Activated naive CD8-positive, alpha-beta T cell (primary cell): Measurements from ENCODE around the gene PI4KB.
"Not testable (repeated sequence)": the region's sequence is repeated elsewhere in the genome, so short reads cannot be mapped to it uniquely, and the experiment has no call there.

Experiments used
- H3K27ac Mint-ChIP-seq: one replicate; pipeline ENCODE4 v1.8.0; 2021; ENCODE audit warnings: mixed read lengths
- H3K27me3 Mint-ChIP-seq: one replicate; pipeline ENCODE4 v1.8.0; 2021; ENCODE audit warnings: mixed read lengths
- H3K36me3 Mint-ChIP-seq: one replicate; pipeline ENCODE4 v1.8.0; 2021; ENCODE audit warnings: mixed read lengths
- H3K4me1 Mint-ChIP-seq: one replicate; pipeline ENCODE4 v1.8.0; 2021; ENCODE audit warnings: low read depth, mixed read lengths
- H3K4me3 Mint-ChIP-seq: one replicate; pipeline ENCODE4 v1.8.0; 2021; ENCODE audit warnings: mild to moderate bottlenecking, mixed read lengths
- H3K9me3 Mint-ChIP-seq: one replicate; pipeline ENCODE4 v1.8.0; 2021; ENCODE audit warnings: low read depth, mixed read lengths

Gene PI4KB

DNA sequence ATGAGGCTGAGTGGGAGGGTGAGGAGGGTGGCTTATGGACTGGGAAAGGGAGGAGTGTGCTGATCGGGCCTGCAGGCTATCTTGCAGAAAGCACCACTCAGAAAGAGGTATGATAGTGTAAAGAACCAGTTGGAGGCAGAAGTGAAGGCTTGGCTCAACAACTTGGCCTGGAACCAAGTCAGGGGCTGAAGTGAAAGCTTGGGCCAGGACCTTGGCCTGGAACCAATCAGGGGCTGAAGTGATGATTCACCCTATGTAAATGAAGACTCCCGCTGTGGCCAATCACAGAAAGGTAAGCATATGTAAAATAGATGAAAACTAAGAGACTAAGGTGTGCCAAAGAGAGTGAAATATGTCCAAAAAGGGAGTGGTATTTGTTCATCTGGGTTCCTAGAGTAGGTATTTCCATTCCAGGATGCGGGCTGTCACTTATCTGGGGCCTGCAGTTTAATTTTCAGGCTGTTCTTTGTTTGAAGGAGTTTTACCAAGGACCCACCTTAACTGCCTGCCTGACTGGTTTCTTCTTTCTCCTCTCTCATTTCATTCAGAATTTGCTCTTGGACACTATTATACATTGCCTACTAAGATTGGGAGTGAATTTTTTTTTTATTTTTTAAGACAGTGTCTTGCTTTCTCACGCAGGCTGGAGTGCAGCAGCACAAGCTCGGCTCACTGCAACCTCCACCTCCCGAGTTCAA is 25.0 kb upstream of the PI4KB start:
- Mint-ChIP-seq H3K4me1 (peaks cover 11% of the 10 kb centered on the region), H3K27ac (no peak overlapping the region), H3K4me3 (no peak overlapping the region), H3K9me3 (no peaks in the 10 kb centered on the region), H3K27me3 (no peaks in the 10 kb centered on the region), H3K36me3 (peaks cover 2% of the 10 kb centered on the region)

DNA sequence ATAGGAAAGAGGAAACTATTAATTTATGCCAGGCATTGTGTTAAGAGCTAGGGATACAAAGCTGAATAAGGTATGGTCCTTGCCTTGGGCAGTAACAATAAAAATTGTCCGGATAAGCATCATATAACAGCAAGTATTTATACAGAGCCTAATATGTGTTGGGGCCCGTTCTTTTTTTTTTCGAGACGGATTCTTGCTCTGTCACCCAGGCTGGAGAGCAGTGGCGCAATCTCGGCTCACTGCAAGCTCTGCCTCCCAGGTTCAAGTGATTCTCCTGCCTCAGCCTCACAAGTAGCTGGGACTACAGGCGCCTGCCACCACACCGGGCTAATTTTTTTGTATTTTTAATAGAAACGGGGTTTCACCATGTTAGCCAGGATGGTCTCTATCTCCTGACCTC is 23.1 kb upstream of the PI4KB start:
- not testable (repeated sequence) for H3K27me3 Mint-ChIP-seq, H3K27ac Mint-ChIP-seq, H3K9me3 Mint-ChIP-seq, H3K36me3 Mint-ChIP-seq, H3K4me3 Mint-ChIP-seq
- H3K4me1 Mint-ChIP-seq = peaks cover 27% of the 10 kb centered on the region

GRCh38 chr1:151347523-151348246 is 20.5 kb upstream of the PI4KB start:
- Mint-ChIP-seq H3K4me3 (peak overlapping the region; percentile 94), H3K27me3 (no peaks in the 10 kb centered on the region), H3K9me3 (no peaks in the 10 kb centered on the region), H3K4me1 (peaks cover 45% of the 10 kb centered on the region), H3K27ac (peak overlapping the region; percentile 99), H3K36me3 (peaks cover 5% of the 10 kb centered on the region)

DNA sequence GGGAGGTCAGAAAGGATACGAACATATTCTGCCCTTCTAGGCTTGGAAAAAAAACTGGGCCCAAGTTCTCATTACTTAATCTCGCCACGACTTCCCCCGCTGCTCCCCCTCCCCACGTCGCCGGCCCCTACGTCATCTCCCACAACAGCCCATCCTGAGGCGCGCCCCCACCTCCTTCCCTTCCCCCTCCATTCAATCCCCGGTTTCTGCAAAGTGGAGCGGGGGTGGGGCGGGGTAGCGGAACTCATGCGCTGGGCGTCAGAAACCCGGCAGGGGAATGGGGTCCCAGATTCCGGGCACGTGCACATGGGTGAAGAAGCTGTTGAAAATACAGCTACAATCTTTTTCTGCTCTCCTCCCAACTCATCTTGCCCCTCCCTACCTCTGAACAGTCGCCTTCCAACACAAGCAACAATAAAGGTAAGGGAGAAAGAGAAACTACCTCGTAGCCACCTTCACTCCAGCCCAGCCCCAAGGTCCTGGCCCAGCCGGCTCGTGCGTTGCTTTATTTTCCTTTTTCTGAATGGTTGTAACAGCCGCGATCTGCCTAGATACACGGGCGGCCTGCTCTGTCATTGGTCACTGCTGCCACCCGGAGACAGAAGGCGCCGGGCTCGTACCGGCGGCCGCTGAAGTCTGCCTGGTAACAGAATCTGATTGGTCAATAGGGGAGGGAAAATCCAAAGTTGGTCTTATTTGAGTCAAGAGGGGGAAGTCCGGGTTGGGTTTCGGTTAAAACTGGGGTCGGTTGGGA is 19.7 kb upstream of the PI4KB start, which contains the start of gene RFX5:
Gene RFX5 (minus strand): TSS at position 484 of the 754 bp plus-strand sequence. CDS start 932 bp downstream, outside the sequence.
- no peaks in the 10 kb centered on the region for H3K27me3 Mint-ChIP-seq
- H3K4me3 Mint-ChIP-seq = peak within 1 kb of the TSS; percentile 94
- no peaks in the 10 kb centered on the region for H3K9me3 Mint-ChIP-seq
- H3K36me3 Mint-ChIP-seq = peaks cover 2% of the 10 kb centered on the region
- peaks cover 45% of the 10 kb centered on the region for H3K4me1 Mint-ChIP-seq
- peak within 1 kb of the TSS; percentile 99 for H3K27ac Mint-ChIP-seq

- peak overlapping the region; percentile 99 for H3K27ac Mint-ChIP-seq
- H3K9me3 Mint-ChIP-seq = no peaks in the 10 kb centered on the region
- H3K4me1 Mint-ChIP-seq = peaks cover 45% of the 10 kb centered on the region
- H3K4me3 Mint-ChIP-seq = peak overlapping the region; percentile 94
- H3K27me3 Mint-ChIP-seq = no peaks in the 10 kb centered on the region
- H3K36me3 Mint-ChIP-seq = peaks cover 2% of the 10 kb centered on the region
These were observed 19.0 kb upstream of the PI4KB start for GRCh38 chr1:151346082-151346768.

GRCh38 chr1:151344291-151344690 is 17.1 kb upstream of the PI4KB start:
- peaks cover 2% of the 10 kb centered on the region for H3K36me3 Mint-ChIP-seq
- no peak overlapping the region for H3K4me3 Mint-ChIP-seq

DNA sequence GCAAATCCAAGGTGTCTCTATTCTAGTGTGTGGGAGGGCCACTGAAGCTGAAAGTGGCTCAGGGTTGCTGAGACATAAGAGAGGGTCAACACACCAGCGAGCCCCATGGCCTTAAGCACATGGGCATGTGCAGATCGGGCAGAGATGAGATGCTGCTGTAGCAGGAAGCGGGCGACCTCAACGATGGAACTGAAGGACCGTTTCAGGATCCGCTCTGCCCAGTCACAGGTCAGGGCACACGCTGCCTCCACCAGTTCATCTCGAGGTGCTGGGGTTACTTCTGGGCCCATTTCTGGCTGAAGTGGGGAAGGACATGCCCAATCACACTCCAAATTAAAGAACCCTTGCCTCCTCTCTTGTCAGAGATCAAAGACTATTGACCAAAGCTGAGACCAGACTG is 16.4 kb upstream of the PI4KB start:
- Mint-ChIP-seq H3K36me3 (peaks cover 2% of the 10 kb centered on the region), H3K4me3 (no peak overlapping the region), H3K27me3 (no peaks in the 10 kb centered on the region), H3K4me1 (peaks cover 54% of the 10 kb centered on the region), H3K9me3 (no peaks in the 10 kb centered on the region), H3K27ac (peak overlapping the region; percentile 34)

More at GRCh38 chr1:151344291-151344690, 17.1 kb upstream of the PI4KB start:
- Mint-ChIP-seq H3K27ac (peak overlapping the region; percentile 83), H3K27me3 (no peaks in the 10 kb centered on the region), H3K4me1 (peaks cover 54% of the 10 kb centered on the region), H3K9me3 (no peaks in the 10 kb centered on the region)

- Mint-ChIP-seq H3K27me3 (no peaks in the 10 kb centered on the region), H3K4me1 (peaks cover 48% of the 10 kb centered on the region), H3K4me3 (no peak overlapping the region), H3K9me3 (no peaks in the 10 kb centered on the region), H3K27ac (peak overlapping the region; percentile 29), H3K36me3 (peaks cover 2% of the 10 kb centered on the region)
These were observed 15.4 kb upstream of the PI4KB start for GRCh38 chr1:151342569-151342968.

DNA sequence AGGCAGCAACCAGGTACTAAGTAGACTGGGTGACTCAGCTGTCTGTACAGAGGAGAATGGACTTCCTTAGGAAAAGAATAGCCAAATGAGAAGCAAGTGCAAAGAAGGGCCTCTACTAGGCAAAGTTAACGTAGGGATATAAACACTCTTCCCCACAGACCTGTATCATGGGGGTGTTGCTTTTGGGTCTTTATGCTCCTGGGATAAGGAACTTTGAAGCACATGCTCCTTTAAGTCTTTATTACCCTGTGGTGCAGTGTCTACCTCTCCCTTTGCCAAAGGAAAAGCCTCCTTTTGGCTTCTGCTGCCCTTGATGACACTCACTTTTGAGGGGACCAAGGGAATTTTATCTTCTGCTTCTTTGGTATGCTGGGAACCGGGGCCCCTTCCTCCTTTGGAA is 14.8 kb upstream of the PI4KB start:
- Mint-ChIP-seq H3K4me3 (no peak overlapping the region), H3K27ac (peak overlapping the region; percentile 22), H3K27me3 (no peaks in the 10 kb centered on the region), H3K4me1 (peaks cover 42% of the 10 kb centered on the region), H3K36me3 (peaks cover 2% of the 10 kb centered on the region), H3K9me3 (no peaks in the 10 kb centered on the region)

GRCh38 chr1:151340870-151341754 is 13.9 kb upstream of the PI4KB start:
- peaks cover 2% of the 10 kb centered on the region for H3K36me3 Mint-ChIP-seq
- peak overlapping the region; percentile 0 for H3K4me3 Mint-ChIP-seq

GRCh38 chr1:151336556-151336955 is 9.3 kb upstream of the PI4KB start:
- H3K4me3 Mint-ChIP-seq = no peak overlapping the region
- H3K36me3 Mint-ChIP-seq = no peaks in the 10 kb centered on the region
- no peaks in the 10 kb centered on the region for H3K27me3 Mint-ChIP-seq
- H3K4me1 Mint-ChIP-seq = peaks cover 10% of the 10 kb centered on the region
- no peaks in the 10 kb centered on the region for H3K9me3 Mint-ChIP-seq
- peak overlapping the region; percentile 8 for H3K27ac Mint-ChIP-seq

More at GRCh38 chr1:151340870-151341754, 13.9 kb upstream of the PI4KB start:
- Mint-ChIP-seq H3K9me3 (no peaks in the 10 kb centered on the region), H3K27me3 (no peaks in the 10 kb centered on the region), H3K4me1 (peaks cover 34% of the 10 kb centered on the region), H3K27ac (peak overlapping the region; percentile 0)

DNA sequence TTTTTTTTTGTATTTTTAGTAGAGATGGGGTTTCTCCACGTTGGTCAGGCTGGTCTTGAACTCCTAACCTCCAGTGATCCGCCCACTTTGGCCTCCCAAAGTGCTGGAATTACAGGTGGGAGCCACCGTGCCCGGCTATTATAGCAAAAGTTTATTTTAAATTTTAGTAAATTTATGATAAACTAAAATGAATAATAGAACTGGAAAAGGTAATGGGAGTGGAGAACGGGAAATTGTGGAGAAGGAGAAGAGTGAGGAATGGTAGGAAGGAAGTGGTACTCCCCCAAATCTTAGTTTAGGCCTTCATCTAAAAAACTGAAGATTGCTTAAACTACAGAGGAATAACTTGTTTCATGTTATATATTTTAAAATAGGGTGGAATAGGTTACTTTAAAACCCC is 7.6 kb upstream of the PI4KB start:
- H3K36me3 Mint-ChIP-seq = no peaks in the 10 kb centered on the region
- H3K27ac Mint-ChIP-seq = no peak overlapping the region

GRCh38 chr1:151327903-151328674 is 873 bp upstream of the PI4KB start:
- Mint-ChIP-seq H3K36me3 (peaks cover 2% of the 10 kb centered on the region), H3K27me3 (no peaks in the 10 kb centered on the region), H3K4me3 (peak overlapping the region; percentile 99), H3K4me1 (peaks cover 33% of the 10 kb centered on the region), H3K9me3 (no peaks in the 10 kb centered on the region), H3K27ac (peak overlapping the region; percentile 98)

More for the DNA sequence above, 7.6 kb upstream of the PI4KB start:
- Mint-ChIP-seq H3K4me1 (peaks cover 3% of the 10 kb centered on the region), H3K27me3 (no peaks in the 10 kb centered on the region), H3K4me3 (no peak overlapping the region), H3K9me3 (no peaks in the 10 kb centered on the region)
